ENCODE results near the gene GLYATL2. TPM values are rescaled to one million over a fixed set of nuclear protein-coding genes. Genes with fewer than 3 reads are reported as not detected.

Gene GLYATL2
- total RNA-seq, 1 donor, result 2.2 TPM

DNA sequence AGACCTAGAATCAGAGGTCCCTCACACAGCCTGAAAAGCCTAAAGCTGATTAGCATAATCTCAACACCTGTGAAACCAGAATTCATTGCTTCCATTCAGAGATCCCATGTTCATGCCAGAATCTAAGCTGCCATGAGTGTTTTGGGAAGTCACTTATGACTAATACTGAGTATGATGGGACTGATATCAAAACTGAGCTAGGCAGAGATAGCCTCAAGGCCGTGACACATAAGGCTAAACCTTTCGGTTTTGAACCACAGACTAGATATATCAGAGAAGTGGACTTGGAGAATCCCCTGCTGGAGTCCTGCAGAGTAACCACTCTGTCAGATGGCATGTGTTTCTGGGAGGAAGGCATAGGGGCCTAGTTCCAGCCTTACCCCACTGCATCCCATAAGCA, 23.1 kb upstream of the GLYATL2 start:
- TF ChIP-seq, protein P1, sequence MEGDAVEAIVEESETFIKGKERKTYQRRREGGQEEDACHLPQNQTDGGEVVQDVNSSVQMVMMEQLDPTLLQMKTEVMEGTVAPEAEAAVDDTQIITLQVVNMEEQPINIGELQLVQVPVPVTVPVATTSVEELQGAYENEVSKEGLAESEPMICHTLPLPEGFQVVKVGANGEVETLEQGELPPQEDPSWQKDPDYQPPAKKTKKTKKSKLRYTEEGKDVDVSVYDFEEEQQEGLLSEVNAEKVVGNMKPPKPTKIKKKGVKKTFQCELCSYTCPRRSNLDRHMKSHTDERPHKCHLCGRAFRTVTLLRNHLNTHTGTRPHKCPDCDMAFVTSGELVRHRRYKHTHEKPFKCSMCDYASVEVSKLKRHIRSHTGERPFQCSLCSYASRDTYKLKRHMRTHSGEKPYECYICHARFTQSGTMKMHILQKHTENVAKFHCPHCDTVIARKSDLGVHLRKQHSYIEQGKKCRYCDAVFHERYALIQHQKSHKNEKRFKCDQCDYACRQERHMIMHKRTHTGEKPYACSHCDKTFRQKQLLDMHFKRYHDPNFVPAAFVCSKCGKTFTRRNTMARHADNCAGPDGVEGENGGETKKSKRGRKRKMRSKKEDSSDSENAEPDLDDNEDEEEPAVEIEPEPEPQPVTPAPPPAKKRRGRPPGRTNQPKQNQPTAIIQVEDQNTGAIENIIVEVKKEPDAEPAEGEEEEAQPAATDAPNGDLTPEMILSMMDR (IDR thresholded peaks at IDR 0.05; ENCODE audit: insufficient read depth, low read depth, low read length), result no peak
- DNase-seq (ENCODE audit: low read depth), result no peak
- no peak overlapping the region for H3K4me3 ChIP-seq (ENCODE audit: low read depth, low read length)

GRCh38 chr11:58866788-58867187, 22.3 kb upstream of the GLYATL2 start:
- no peak overlapping the region for H3K4me3 ChIP-seq (ENCODE audit: low read depth, low read length)
- no peak for DNase-seq (ENCODE audit: low read depth)
- TF ChIP-seq, protein P1 (IDR thresholded peaks at IDR 0.05; ENCODE audit: insufficient read depth, low read depth, low read length), result no peak

DNA sequence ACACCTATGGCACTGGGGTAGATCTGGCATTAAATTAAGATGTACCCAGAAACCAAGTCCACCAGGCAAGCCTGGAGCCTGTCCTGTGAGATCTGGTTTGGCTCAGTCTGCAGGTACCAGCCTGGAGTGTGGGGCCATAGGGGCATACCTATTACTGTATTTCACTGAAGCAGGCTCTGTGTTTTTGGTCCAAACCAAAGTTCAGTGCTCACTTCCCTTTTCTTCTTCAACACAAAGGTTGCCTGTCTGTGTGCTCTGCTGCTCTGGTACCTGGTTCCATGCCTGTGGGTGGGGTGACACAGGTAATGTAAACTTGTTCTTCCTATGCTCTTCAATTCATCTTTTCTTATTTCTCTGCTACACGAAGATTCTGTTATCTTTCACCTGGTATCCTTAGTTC, 19.8 kb upstream of the GLYATL2 start:
- TF ChIP-seq, protein P1 (IDR thresholded peaks at IDR 0.05; ENCODE audit: insufficient read depth, low read depth, low read length), result no peak
- H3K4me3 ChIP-seq (ENCODE audit: low read depth, low read length), result no peak overlapping the region
- DNase-seq (ENCODE audit: low read depth), result no peak

DNA sequence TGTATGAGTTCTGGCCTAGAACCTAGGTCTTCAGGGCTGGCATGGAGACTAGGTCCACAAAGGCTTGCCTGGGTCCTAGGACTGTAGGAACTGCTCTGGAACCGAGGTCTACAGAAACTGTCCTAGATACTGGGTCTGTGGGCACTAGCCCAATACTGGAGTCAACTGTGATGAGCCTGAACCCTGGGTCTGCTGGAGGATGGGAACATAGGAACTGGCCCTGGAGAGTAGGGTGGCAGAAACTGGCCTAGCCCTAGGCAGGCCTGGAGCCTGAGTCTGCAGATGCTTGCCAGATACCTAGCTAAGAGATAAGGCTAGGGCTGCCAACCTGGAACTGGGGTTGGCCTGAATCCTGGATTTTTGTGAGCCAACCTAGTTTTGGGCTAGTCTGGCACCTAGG, 19.2 kb upstream of the GLYATL2 start:
- no peak overlapping the region for H3K4me3 ChIP-seq (ENCODE audit: low read depth, low read length)
- DNase-seq (ENCODE audit: low read depth), result no peak
- TF ChIP-seq, protein P1 (IDR thresholded peaks at IDR 0.05; ENCODE audit: insufficient read depth, low read depth, low read length), result no peak

GRCh38 chr11:58861533-58861932, 17.0 kb upstream of the GLYATL2 start:
- DNase-seq (ENCODE audit: low read depth), result no peak
- TF ChIP-seq, protein P1 (IDR thresholded peaks at IDR 0.05; ENCODE audit: insufficient read depth, low read depth, low read length), result no peak
- no peak overlapping the region for H3K4me3 ChIP-seq (ENCODE audit: low read depth, low read length)

DNA sequence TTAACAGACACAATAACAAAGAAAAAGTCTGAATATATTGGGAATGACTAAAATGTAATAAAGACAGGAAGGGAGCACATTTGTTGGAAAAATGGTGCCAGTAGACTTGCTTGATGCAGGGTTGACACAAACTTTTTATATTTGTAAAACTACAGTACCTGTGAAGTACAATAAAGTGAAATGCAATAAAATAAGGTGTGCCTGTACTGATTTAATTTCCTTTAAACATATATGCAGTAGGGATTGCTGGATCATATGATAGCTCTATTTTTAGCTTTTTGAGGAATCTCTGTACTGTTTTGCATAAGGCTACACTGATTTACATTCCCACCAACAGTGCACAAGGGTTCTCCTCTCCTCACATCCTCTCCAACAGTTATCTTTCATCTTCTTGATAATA, 12.3 kb upstream of the GLYATL2 start:
- no peak for DNase-seq (ENCODE audit: low read depth)
- H3K4me3 ChIP-seq (ENCODE audit: low read depth, low read length), result no peak overlapping the region
- TF ChIP-seq, protein P1 (IDR thresholded peaks at IDR 0.05; ENCODE audit: insufficient read depth, low read depth, low read length), result no peak

DNA sequence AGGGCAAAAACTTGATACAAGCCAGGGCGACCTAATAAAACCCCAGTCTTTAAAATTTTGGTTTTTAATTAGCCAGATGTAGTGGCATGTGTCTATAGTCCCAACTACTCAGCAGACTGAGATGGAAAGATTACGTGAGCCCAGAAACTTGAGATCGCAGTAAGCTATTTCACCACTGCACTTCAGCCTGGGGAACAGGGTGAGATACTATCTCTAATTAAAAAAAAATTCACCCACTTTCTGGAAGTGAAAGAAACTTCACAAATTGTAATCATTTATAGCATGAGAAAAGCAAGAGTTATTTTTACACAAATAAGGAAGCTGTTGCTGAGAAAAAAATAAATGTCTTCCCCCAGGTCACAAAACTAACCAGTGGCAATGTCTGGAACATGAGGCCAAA, 882 bp upstream of the GLYATL2 start:
- no peak for DNase-seq (ENCODE audit: low read depth)
- TF ChIP-seq, protein P1 (IDR thresholded peaks at IDR 0.05; ENCODE audit: insufficient read depth, low read depth, low read length), result no peak
- no peak overlapping the region for H3K4me3 ChIP-seq (ENCODE audit: low read depth, low read length)
